Kidney (tissue), 14 donors: Measurements from ENCODE around the gene RCOR2. TPM values are rescaled to one million over a fixed set of nuclear protein-coding genes. Genes with fewer than 3 reads are reported as not detected.

Source experiments
- DNase-seq, 5 donors: peaks; one replicate each; pipeline ENCODE4 v3.0.0-alpha.2; 2013 to 2020
- FAIRE-seq: peaks from 2 replicates; lab custom pipeline; 2012; peaks lifted over from hg19 to GRCh38; lab: Jason Lieb, UNC
- H3K27ac ChIP-seq, 2 donors: one replicate each; pipeline ENCODE4 v1.7.0; 2013; ENCODE audit warnings: low read depth in 2 of 2, low read length in 2 of 2, inconsistent platforms in 1 of 2
- H3K27me3 ChIP-seq: one replicate; pipeline ENCODE4 v1.7.1; 2013; ENCODE audit warnings: low read length, inconsistent platforms; ENCODE audit not compliant: control insufficient read depth, insufficient read depth
- H3K36me3 ChIP-seq, 3 donors: one replicate each; pipeline versions ENCODE4 v1.7.0 to v1.7.1; 2013; ENCODE audit warnings: low read length in 3 of 3, control low read depth in 1 of 3, inconsistent platforms in 1 of 3; ENCODE audit not compliant: insufficient read depth in 3 of 3, control insufficient read depth in 2 of 3
- H3K4me1 ChIP-seq, 3 donors: one replicate each; pipeline versions ENCODE4 v1.7.0 to v1.7.1; 2013; ENCODE audit warnings: low read length in 3 of 3, inconsistent platforms in 1 of 3, low read depth in 1 of 3; ENCODE audit not compliant: control insufficient read depth in 2 of 3, insufficient read depth in 2 of 3
- H3K4me3 ChIP-seq, 3 donors: one replicate each; pipeline versions ENCODE4 v1.7.0 to v1.8.1; 2013; ENCODE audit warnings: low read length in 3 of 3, control low read depth in 1 of 3, inconsistent platforms in 1 of 3
- H3K9ac ChIP-seq, 3 donors: one replicate each; pipeline versions ENCODE4 v1.7.0 to v1.7.1; 2013; ENCODE audit warnings: low read length in 3 of 3, control low read depth in 1 of 3, inconsistent platforms in 1 of 3
- H3K9me3 ChIP-seq, 3 donors: one replicate each; pipeline versions ENCODE4 v1.7.0 to v1.7.1; 2013; ENCODE audit warnings: low read length in 3 of 3, control low read depth in 1 of 3, inconsistent platforms in 1 of 3; ENCODE audit not compliant: control insufficient read depth in 2 of 3, insufficient read depth in 1 of 3
- intact Hi-C: fragments of 100-400 bp; cut with DNase I; formaldehyde crosslinking; loops from one replicate; pipeline ENCODE4 v1.11.1; 2022
- polyA plus RNA-seq: library from polyadenylated mRNA; stranded (reverse); fragments of 350-450 nt; fragmentation: Illumina TruSeq; extraction: RNeasy Lipid Tissue Mini Kit (QIAGEN cat#74804); gene quantifications from one replicate; pipeline ENCODE4 v1.2.3, GENCODE V29; 2014; ENCODE audit warnings: low read depth, low replicate concordance; ENCODE audit not compliant: insufficient read depth
- total RNA-seq: library from RNA; stranded (reverse); fragmentation: NEBNext Ultra II Directional; extraction: Animal tissue kit (Norgen Biotek cat#: 25700); gene quantifications from one replicate; pipeline ENCODE4 v1.2.1, GENCODE V29; 2021
- TF ChIP-seq, protein P1 (sequence below): IDR thresholded peaks from 3 replicates; pipeline ENCODE4 v1.5.1; 2012; ENCODE audit warnings: mild to moderate bottlenecking, moderate library complexity, borderline replicate concordance; ENCODE audit not compliant: insufficient read depth; ENCODE audit errors: extremely low read depth
- donor health status: control.
- donor health status: control.
- donor health status: control.
- donor health status: control.
- donor health status: control.
- donor health status: DM: yes; HTN: yes; CAD: no.
- donor health status: Normal renal cell carcinoma (clear cell type).

Gene RCOR2
- total and polyA plus RNA-seq, 2 donors from 2014 or later: 0.76 to 0.86 TPM

DNA sequence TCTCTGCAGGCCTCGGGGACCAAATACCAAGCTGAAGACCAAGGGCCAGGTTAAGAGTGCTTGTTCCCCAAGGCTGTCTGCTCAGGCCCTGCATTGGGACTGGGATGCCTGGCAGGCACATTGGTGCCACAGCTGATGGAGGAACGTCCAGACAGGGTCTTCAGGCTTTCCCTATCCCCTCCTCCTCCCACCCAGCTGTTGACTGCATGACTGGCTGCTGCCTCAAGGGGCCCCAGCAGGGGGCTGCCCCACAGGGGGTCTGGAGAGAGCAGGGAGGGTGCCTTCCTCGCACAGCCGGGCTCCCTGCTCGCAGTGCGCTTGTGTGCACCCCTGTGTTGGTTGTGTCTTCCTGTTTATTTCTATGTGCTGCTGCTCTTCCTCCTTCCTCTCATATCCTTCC, 9.9 kb downstream of the RCOR2 start:
- TF ChIP-seq, protein P1, sequence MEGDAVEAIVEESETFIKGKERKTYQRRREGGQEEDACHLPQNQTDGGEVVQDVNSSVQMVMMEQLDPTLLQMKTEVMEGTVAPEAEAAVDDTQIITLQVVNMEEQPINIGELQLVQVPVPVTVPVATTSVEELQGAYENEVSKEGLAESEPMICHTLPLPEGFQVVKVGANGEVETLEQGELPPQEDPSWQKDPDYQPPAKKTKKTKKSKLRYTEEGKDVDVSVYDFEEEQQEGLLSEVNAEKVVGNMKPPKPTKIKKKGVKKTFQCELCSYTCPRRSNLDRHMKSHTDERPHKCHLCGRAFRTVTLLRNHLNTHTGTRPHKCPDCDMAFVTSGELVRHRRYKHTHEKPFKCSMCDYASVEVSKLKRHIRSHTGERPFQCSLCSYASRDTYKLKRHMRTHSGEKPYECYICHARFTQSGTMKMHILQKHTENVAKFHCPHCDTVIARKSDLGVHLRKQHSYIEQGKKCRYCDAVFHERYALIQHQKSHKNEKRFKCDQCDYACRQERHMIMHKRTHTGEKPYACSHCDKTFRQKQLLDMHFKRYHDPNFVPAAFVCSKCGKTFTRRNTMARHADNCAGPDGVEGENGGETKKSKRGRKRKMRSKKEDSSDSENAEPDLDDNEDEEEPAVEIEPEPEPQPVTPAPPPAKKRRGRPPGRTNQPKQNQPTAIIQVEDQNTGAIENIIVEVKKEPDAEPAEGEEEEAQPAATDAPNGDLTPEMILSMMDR: no peak
- Histone ChIP-seq H3K9me3 (no peaks in the 10 kb centered on the region), H3K36me3 (peaks cover 2 to 27% (median 26%) of the 10 kb centered on the region in 3 donors), H3K4me3 (no peak overlapping the region), H3K27me3 (no peaks in the 10 kb centered on the region), H3K9ac (no peak overlapping the region), H3K27ac (no peak overlapping the region), H3K4me1 (peaks cover 0 to 2% (median 0%) of the 10 kb centered on the region in 3 donors)
- FAIRE-seq (no peak), DNase-seq (peak in 2 of 5 donors; percentile 42 to 66)
- intact Hi-C loops: no loop called here

DNA sequence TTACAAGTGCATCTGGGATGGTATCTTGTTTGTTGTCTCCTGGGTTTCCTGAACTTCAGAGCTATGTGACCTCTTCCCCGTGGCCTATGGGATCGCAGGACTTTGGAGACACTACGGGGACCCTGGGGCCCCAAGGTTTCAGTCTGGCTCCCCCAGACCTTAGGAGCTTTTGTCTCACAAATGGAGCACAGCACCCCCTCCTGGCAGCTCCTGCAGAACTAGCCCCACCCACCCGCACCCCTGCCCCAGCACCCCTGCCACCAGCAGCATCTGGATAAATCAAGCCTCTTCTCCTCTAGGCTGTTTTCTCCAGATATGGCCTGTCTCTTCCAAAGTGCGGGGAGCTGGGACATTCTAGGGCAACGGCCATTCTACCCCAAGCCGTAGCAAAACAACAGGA, 10.4 kb downstream of the RCOR2 start:
- peaks cover 2 to 32% (median 30%) of the 10 kb centered on the region in 3 donors for H3K36me3 ChIP-seq
- intact Hi-C loops: no loop called here

DNA sequence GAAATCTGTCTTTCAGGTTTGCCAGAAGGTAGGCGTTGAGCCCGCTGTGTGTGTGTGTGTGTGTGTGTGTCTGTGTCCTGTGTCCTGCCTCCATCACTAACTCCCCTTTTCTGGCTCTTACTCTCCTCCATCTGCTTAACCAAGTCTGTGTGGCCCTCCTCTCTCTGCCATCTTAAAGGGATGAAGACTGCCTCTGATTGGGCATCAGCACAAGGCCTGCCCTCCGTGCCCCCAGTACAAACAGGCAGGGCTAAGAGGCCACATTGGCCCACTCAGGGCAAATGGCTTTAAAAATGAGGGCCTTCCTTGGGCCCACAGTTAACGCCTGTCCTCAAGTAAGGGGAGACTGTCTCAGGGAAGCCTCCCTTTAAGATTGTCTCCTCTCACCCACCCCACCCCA, 10.9 kb downstream of the RCOR2 start:
- intact Hi-C loops: no loop called here
- TF ChIP-seq, protein P1: no peak
- Histone ChIP-seq H3K4me1 (peaks cover 0 to 2% (median 0%) of the 10 kb centered on the region in 3 donors), H3K36me3 (peaks cover 2 to 35% (median 34%) of the 10 kb centered on the region in 3 donors), H3K27me3 (no peaks in the 10 kb centered on the region), H3K4me3 (no peak overlapping the region), H3K9me3 (no peaks in the 10 kb centered on the region), H3K27ac (no peak overlapping the region), H3K9ac (no peak overlapping the region)
- DNase-seq (no peak), FAIRE-seq (no peak)

More for the DNA sequence above, 10.4 kb downstream of the RCOR2 start:
- Histone ChIP-seq H3K4me3 (no peak overlapping the region), H3K9me3 (no peaks in the 10 kb centered on the region), H3K4me1 (peaks cover 0 to 2% (median 0%) of the 10 kb centered on the region in 3 donors), H3K27ac (no peak overlapping the region), H3K27me3 (no peaks in the 10 kb centered on the region), H3K9ac (no peak overlapping the region)
- TF ChIP-seq, protein P1: peak; percentile 7
- FAIRE-seq (no peak), DNase-seq (no peak)

DNA sequence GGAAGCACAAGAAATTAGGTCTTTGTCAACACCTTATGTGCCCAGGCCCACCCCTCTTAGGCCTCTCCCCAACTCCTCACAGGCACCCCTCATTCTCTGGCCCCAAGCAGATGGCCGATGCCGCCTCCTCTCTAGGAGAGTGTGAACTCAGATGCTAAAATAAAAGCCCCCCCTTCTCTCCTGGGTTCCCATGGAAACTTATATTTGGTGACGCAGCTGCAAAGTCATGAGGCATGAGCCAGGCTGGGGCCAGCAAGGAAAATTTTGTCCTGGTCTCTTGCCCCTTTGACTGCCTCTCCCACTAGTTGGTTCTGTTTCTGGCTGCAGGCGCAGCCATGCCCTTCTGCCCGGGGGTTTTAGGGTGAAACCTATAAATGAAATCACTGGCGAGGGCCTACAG, 11.8 kb downstream of the RCOR2 start:
- intact Hi-C loops: no loop called here
- FAIRE-seq: no peak
- Histone ChIP-seq H3K4me1 (peaks cover 0 to 2% (median 0%) of the 10 kb centered on the region in 3 donors), H3K27me3 (no peaks in the 10 kb centered on the region), H3K9me3 (no peaks in the 10 kb centered on the region), H3K27ac (no peak overlapping the region), H3K9ac (no peak overlapping the region), H3K36me3 (peaks cover 2 to 43% (median 38%) of the 10 kb centered on the region in 3 donors), H3K4me3 (no peak overlapping the region)
- TF ChIP-seq, protein P1: no peak
- DNase-seq: no peak
